Activated T-helper 9 cell treated with anti-CD3 and anti-CD28 coated beads, Interleukin-2, amount 50 U/mL, for 16 hours (primary cell): ENCODE measurements around the gene EXOC3L4.

ENCODE experiments used
- DNase-seq: peaks from one replicate; pipeline ENCODE4 v3.0.0-alpha.2; 2020; ENCODE audit warnings: low read depth

EXOC3L4 gene

DNA sequence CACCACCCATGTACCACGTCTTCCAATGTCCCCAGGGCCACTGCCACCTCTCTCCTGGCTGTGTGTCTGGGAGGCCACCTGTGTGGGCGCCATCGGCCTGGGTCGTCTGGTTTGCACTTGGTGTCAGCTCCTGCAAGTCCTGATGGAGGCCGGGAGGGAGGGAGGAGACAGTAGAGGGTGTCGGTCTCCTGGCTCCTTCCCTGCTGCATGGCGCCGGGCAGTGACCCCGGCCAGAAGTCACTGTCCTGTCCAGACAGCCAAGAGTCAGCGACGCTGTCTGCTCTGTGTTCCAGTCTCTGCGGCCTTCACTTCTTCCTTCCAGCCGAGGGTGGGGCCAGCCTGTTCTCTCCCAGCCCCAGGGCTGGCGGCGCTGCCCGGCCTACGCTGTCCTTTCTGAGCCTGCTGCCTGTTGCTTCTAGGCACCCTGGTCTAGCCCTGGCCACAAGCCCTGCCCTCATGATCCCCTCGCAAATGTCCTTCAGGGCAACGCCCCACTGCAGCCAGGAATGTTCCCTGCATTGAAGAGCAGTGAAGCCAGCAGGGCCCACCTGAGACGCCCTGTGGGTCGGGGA is 23.5 kb upstream of the EXOC3L4 start:
- DNase-seq = no peak

DNA sequence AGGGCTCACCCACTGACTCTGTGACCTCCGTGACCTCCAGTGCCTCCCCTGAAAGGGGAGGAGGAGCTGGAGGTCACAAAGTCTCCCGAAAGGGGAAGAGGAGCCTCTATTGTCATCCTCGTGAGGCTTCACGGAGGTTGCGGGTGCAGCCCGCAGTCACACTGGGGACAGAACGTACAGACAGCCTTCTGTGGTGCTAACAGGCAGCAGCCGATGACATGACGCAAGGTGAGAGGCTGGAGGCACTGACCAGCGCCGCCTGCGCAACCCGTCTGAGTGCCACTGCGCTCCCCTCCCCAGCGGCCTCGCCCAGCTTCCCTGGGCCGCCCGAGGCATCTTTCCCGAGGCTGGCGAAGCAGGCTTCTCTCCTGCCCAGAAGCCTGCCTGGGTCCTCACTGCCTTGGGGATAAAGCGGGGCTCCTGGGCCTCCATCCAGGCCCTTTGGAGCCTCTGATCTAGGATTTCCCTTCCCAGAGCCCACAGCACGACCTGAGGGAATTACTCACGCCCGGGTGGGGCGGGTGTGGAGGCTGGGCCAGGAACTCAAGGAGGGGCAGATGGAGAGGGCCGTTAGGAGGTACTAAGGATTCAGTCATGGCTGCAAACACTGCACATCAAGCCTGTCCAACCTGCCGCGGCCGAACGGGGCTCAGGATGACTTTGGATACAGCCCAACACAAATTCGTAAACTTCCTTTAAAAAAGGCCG is 22.8 kb upstream of the EXOC3L4 start:
- DNase-seq = no peak

DNA sequence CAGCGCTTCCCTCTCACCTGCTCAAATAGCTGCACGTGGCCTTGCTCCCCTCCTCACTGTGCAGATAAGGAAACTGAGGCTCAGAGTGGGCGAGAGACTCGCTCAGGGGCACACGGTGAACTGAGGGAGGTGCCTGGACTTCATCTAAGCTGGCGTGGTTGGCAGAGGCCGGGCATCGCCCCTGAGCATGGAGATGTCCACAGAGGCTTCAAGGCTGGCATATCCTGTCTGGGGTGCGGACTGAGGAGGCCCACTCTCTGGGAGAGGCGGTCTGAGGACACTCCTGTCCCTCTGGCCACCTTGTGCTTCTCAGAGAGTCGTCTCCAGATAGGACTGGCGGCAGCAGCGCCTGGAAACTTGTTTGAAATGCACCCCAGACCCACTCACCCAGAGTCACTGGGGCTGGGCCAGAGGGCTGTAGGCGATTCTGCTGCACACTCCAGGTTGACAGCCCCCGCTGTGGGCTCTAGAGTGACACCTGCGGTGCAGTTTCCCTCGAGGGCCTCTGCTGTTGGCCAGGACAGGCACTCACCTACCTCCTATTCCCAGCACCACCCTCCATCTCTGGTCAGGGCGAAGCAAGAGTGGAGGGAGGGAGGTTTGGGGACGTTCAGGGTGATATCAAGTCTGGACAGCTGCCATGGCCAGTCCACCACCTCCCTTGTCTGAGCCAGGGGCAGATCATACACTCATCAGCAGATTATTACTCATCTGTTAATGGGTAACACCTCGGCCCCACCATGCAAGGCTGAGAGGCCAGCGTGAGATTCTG is 21.7 kb upstream of the EXOC3L4 start:
- no peak for DNase-seq

DNA sequence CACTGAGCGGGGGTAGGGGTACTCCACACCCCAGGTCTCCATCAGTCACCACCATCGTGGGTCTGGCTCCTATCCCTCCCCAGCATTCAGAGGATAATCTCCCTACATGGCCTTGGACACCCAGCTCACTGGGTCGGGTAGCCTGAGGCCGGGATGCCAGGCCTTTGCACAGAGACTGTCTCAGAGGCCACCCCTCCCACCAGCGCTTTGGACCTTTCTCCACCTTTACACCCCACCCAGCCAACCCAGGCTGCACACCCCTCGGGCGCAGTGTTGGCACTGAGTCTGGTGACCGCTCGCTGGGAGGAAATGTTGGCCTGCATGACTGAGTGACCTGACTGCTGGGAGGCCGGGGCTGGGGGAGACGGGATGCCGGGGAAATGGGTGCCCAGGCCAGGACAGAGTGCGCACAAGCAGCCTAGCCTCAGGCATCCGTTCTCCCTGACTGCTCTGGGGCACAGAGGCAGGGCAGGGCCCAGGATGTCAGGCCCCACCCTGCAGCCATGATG is 21.1 kb upstream of the EXOC3L4 start:
- no peak for DNase-seq

DNA sequence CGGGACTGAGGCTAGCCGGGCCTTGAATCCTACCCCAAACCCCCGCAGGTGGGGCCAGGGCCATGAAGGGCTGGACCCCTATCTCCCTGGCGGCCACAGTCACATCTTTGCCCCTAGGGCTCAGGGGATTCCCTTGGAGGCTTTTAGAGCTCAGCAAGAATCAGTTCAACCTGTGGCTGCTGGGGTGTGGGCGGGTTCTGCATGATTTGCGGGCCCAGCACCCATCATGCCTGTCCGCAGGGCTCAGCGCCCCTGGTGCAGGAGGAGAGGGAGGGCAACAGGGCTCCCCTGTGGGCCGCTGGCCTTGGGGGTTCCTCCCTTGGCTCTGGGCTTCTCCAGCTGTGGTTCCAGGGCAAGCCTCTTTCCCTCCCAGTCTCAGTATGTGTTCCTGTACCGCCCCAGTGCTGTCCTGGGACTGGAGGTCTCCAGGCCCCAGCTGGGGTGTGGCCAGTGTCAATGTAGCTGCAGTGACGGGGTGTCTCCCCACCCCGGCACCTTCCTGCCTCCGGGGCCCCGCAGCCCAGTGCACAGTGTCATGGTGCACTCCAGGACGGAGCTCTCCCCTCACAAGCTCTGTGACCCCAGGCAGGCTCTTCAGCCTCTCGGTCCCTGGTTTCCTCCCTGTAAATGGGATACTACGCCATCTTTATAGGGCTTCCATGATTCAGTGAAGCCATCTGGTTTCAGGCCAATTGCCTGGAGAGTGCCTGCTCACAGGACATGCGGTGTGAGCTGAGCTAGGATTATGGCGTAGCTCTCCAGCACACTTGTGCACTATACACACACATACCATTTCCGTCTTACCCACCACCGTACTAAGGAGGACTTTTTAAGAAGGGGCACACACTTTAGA is 20.4 kb upstream of the EXOC3L4 start:
- DNase-seq = no peak

DNA sequence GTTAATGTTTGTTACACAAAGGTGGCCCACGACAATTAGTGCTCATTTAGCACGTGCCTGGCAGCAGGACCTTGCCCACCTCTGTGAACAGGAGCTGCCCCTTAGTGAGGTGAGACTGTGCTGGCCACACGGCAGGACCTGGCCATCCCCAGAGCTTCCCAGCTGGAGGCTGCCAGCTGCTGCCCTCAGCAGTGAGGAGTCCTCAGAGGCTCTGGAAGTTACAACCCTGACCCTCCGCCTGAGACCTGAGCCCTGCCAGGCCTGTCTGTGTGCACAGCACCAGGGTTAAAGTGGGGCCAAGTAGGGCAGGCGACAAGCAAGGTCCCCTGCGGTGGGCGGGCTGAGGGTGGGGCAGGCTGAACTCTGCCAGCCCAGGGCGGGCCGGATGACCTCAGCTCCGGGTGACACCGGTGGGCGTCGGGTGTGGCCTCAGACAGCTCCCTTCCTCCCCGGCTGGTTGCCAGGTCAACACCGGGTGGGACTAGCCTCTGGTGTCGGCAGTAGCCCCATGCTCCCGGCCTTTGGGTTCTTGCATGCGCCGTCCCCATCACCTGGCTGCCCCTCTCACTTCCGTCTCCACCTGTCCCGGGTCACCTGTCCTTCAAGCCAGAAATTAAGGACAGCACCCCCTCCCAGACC is 19.7 kb upstream of the EXOC3L4 start:
- no peak for DNase-seq

DNA sequence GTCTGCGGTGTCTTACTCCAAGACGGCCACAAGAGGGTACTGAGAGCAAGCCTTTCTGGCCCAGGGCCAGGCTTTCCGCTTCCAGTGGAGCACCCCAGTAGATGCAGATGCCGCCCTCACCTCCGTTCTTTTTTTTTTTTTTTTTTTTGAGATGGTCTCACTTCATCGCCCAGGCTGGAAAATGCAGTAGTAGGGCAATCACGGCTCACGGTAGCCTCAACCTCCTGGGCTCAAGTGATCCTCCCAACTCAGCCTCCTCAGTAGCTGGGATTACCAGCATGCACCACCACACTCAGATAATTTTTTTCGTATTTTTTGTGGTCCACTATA is 16.1 kb upstream of the EXOC3L4 start:
- DNase-seq = peak; percentile 59

DNA sequence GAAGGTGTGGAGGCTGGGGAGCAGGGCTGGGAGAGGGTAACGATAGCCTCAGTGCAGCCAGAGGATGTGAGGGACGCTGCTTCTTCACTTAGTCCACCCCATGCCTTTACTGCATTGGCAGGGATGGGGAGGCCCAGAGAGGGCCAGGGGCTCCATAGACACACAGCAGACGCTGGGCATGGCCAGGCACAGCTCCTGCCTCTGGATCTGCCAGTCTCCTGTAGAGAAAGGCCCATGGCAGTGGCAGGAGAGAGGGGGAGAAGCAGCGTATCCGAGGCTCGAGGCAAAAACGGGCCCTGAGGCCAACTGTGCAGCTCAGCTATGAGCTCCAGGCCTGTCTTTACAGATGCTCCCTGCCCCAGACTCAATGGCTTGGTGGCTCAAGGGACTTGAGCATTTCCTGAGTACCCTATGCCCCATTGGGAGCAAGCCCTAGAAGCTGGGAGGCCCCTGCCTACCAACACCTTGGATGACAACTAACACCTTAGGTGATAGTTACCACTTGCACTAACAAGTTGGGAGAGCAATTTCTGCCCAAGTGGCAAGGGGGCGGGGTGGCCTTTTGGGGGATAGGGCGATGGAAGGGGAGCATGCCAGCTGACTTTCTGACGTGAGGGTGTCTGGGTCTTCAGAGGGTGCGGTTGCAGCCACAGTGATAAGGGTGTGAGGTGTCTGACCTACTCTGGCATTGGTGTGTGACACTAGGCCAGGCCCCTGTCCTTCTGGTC is 15.5 kb upstream of the EXOC3L4 start:
- no peak for DNase-seq

DNA sequence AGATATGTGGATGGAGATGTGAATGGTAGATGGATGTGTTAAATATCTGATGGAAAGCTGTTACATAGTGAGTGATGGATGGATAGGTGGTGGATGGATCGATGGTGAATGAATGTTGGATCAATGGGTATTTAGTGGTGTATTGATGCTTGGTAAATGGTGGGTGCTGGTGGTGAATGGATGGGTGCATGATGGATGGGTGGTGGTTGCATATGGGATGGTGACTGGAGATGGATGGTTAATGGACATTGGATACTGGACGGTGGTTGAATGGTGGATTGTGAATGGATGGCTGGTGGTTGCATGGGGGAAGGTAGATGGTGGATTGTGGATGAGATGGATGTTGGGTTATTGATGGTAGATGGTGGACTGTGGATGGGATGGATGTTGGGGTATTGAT is 12.6 kb upstream of the EXOC3L4 start:
- no peak for DNase-seq

DNA sequence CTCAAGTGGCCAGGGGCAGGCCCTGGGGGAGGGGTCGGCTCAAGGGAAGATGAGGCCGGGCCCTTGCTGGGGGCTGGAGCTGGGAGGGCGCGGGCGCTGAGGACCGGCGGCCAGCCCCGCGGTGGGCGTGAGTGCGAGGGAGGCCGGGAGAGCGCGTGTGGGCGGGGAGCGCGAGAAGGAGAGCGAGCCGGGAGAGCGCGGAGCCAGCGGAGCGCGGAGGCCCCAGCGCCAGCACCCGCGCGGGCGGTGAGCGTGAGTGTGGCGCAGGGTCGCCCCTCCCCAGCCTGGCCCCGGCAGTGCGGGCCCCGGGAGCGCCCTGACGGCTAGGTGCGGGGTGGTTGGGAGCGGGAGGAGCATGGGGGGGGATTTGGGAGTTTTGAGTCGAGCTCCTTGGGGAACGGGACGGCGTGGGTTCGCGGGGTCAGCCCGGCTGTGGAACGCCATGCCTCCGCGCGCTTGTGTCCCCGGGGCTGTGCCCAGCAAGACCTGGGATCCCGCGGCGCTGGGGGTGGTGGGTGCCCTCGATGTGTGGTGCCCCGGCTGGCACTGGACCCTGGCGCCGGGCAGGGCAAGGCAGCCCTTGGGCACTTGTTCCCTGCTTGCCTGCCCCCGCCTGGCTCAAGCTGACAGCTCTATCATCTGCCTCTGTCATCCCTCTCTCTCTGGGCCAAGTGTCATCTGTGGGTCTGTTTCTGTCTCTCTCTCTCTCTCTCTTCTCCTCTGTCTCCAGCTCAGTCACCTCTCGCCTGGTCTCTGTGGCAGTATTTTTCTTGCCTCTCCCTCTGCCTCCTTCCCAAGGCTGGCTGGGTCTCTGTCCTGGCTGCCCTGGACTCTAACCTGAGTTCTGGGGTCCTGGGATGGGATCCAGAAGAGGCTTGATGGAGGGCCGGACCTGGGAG is 10.3 kb upstream of the EXOC3L4 start, which contains the start of gene LBHD2:
Gene LBHD2 (plus strand): TSS at position 190 of the 899 bp plus-strand sequence. CDS start 1,803 bp downstream, outside the sequence.
- DNase-seq = no peak

DNA sequence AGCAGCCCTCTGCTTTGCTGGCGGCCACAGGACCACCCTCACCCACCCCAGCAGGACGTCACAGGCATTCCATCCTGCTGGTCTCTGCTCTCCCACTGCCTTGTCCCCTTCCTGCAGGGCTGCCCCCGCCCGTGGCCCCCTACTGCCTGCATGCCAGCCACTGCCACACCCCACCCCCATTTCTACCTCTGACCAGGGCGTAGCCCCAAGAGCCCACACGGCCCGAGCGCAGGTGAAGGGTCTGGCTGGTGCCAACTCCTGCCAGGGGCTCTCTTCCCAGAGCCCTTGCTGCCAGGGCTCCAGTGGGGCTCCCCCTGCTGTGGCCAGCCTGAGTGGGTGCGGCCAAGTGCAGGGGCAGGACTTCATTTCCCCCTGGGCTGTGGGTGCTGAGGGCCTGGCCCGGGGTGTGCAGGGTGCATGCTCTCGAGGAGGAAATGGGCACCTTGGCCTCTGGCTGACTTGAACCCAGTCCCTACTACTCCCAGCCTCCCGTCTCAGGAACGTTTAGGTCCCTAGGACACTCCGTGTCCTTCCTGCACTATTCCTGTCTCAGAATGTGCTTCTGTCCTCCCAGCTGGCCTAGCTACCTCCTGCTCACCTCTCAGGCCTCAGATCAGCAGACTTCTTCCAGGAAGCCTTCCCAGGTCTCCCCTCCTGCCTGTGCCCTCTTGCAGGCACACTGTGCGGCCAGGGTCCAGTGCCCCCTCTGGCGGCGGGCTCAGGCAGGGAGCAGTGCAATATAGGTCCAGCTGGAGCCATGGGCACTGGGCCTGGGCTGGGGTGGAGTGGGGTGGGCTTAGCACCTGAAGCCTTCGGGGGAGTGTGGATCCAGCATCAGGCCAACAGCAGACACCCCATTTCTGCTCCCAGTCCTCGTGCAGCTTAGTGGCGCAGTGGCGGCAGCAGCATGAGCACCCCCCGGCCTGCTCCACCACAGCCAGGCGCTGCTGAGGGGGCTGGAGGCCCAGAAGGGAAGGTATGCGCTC is 9.1 kb upstream of the EXOC3L4 start:
- no peak for DNase-seq

DNA sequence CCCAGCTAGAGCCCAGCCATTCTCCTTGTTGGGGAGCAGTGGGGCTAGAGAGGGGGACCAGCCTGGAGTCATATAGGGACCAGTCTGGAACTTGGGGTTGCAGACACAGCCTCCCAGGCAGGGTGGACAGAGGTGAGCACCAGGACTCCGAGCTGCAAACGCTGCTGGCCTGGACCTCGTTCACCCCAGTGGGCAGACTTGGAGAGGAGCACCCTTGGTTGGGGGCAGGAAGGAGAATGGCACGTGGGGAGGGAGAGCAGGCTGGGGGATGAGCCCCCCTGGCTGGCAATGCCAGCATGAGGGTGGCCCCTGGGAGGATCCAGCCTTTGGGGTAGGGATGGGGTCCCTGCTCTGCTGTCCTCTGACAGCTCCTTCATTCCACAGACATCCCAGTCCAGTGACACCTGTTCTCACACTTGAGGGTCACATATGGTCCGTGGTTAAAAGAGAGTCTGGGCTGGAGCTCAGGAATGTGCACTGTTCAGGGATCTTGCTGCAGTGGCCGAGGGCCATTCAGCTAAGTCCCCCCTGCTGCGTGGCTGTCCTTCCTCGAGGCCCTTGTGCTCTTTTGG is 7.7 kb upstream of the EXOC3L4 start:
- DNase-seq = no peak

DNA sequence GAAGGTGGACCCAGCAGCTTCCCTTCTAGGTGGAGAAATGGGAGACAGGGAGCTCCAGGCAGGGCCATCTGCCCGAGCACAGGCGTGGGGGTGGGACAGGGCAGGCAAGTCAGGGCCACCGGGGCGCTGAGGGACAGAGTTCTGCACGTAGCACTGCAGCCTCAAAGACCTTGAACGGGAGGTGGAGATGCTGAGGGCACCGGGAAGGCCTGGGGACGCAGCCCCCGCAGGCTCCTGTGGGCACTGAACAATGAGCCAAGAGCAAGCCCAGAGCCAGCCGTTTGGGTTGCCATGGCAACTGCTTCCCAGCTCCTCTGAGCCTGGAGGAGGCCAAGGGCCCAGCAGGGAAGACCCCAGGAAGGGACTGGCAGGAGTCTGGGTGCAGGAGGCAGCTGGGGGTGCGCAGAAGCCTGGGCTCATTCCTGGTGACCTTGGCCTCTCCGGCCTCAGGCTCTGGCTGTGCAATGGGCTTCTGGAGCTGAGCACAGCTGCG is 7.1 kb upstream of the EXOC3L4 start:
- no peak for DNase-seq

DNA sequence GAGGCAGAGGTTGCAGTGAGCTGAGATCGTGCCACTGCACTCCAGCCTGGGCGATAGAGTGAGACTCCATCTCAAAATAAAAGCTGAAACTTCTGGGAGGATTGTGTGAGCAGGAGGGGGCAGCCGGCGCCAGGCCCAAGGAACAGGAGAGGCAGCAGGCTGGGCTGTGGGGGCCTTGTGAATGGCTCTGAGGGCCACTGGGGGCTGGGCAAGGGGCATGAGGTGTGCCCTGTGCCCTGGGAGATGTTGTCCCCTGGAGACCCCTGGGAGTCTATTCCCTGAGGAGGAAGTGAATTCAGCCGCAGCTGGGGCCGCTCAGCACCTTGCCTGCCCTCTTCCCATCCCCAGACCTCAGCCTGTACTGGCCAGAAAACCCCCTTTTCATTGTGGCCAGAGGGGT is 5.6 kb upstream of the EXOC3L4 start:
- DNase-seq = no peak

DNA sequence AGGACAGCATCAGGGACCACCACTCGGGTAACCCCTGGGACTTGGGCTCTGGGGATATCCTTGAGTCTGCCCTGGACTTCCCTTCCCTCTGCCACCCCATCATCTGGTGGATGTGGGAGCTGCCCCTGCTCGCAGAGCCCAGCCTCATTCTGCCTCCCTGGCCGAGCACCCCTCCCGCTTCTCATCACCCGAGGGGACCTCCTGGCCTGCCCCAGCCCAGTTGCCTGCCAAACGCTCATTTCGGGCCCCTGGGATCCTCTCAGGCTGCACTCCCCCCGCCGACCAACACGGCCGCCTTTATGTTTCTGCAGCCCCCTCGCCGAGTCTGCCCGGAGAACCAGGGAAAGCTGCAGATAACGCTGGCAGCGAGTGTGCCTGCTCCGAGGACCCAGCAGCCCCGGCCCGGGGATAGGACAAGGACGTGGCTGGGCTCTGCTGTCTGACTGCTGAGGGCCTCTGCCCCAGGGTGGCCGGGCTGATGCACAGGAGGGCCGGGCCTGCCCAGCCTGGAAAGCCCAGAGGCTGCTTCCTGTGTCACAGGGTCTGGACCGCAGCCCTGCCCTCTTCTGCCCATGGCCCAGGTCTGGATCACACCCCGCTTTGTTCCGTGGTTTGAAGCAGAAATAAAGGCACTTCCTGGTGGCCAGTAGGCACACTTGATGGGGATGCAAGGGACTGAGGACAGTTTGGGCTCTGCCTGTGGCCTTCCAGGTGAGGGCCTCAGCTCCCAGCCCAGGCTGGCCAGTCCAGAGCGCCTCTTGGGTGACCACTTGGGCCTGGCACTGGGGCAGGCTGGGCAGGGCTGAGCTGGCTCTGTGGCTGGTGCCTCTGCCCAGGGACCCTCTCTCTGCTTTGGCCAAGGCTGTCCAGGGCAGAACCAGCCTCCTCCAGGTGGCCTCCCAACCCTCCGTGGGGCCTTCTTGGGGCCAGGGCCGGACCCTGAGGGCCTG is 4.9 kb upstream of the EXOC3L4 start:
- no peak for DNase-seq

DNA sequence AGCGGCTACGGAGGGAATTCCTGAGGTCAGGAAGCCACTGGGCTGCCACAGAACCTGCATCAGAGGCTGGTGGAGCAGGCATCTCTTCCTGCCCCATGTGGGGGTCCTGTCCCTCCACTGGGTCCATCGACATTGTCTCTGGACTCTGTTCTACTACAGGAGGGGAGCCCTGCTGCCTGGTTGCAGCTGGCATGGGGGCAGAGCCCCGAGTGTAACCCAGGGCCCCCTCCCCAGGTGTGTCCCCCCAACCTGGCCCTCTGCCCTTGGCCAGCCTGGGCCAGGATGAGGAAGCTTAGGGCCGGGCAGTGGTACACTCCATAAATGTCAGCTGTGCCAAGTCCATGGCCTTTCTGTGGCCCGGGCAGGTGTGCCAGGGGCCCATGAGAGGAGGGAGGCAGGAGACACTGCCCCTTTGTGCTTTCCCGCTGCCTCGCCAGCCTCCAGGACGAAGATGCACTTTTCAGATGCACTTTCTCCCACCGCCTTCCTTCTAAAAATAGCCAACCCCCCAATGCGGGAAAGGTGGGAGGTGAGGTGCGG is 4.0 kb upstream of the EXOC3L4 start:
- no peak for DNase-seq
